PC-3 (cell line): ENCODE data around the gene EIF2AK2.

Experiments
- EZH2 ChIP-seq: fragments of 300-600 bp; sonication (generic); IDR thresholded peaks from one replicate; pipeline ENCODE4 v1.6.1; 2017; ENCODE audit warnings: antibody characterized with exemption, mild to moderate bottlenecking, low read length; ENCODE audit not compliant: unreplicated experiment
- EZH2phosphoT487 ChIP-seq: fragments of 300-600 bp; sonication (generic); IDR thresholded peaks from 2 replicates; pipeline ENCODE4 v1.6.1; 2018; ENCODE audit warnings: mild to moderate bottlenecking, antibody characterized with exemption, low read length, borderline replicate concordance
- TF ChIP-seq, protein P1 (sequence below): fragments of 300-600 bp; sonication (generic); conservative IDR thresholded peaks from 2 replicates; pipeline ENCODE4 v1.5.1; 2017; ENCODE audit warnings: antibody characterized with exemption, low read depth, mild to moderate bottlenecking, low read length

DNA sequence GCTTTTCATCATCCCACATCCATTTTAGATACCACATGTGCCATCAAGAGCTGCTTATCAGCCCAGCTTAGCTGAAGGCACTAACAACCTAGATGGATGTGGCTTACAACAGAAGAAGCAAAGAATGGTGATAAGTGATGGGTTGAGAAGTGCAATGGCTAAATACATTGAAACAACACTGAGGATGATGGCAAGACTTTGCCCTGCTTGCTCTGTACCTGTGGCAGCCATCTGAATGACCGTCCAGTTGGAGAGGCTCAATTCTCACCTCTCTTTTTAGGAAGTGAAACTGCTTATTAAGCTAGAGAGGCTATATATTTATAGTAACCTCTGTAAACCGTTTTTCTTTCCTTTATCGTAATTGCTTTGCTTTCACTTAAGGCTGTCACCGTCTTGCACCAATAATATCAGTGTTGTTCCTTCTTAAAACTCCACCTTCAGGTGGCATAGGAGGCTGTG, 66.7 kb downstream of the EIF2AK2 start:
- TF ChIP-seq EZH2phosphoT487 (no peak), EZH2 (no peak)
- TF ChIP-seq, protein P1, sequence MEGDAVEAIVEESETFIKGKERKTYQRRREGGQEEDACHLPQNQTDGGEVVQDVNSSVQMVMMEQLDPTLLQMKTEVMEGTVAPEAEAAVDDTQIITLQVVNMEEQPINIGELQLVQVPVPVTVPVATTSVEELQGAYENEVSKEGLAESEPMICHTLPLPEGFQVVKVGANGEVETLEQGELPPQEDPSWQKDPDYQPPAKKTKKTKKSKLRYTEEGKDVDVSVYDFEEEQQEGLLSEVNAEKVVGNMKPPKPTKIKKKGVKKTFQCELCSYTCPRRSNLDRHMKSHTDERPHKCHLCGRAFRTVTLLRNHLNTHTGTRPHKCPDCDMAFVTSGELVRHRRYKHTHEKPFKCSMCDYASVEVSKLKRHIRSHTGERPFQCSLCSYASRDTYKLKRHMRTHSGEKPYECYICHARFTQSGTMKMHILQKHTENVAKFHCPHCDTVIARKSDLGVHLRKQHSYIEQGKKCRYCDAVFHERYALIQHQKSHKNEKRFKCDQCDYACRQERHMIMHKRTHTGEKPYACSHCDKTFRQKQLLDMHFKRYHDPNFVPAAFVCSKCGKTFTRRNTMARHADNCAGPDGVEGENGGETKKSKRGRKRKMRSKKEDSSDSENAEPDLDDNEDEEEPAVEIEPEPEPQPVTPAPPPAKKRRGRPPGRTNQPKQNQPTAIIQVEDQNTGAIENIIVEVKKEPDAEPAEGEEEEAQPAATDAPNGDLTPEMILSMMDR = no peak
